Thymus (tissue), 11 donors: ENCODE results near the gene PRICKLE4. TPM values are rescaled to one million over a fixed set of nuclear protein-coding genes. Genes with fewer than 3 reads are reported as not detected.

Experiments
- DNase-seq, 9 donors: peaks; one replicate each; pipeline ENCODE4 v3.0.0-alpha.2; 2013; ENCODE audit warnings: low spot score in 9 of 9, low read depth in 6 of 9, missing footprints in 1 of 9
- H3K27ac ChIP-seq, 2 donors: one replicate each; pipeline ENCODE4 v1.5.1; 2013; ENCODE audit warnings: control low read depth in 1 of 2, low read depth in 1 of 2, low read length in 1 of 2, mild to moderate bottlenecking in 1 of 2, moderate library complexity in 1 of 2
- H3K27me3 ChIP-seq, 2 donors: one replicate each; pipeline ENCODE4 v1.5.1; 2013; ENCODE audit warnings: low read length in 1 of 2; ENCODE audit not compliant: control insufficient read depth in 2 of 2, insufficient read depth in 1 of 2
- H3K36me3 ChIP-seq, 2 donors: one replicate each; pipeline ENCODE4 v1.5.1; 2013; ENCODE audit warnings: low read length in 1 of 2, mild to moderate bottlenecking in 1 of 2, moderate library complexity in 1 of 2; ENCODE audit not compliant: control insufficient read depth in 2 of 2, insufficient read depth in 2 of 2
- H3K4me1 ChIP-seq, 2 donors: one replicate each; pipeline ENCODE4 v1.5.1; 2013; ENCODE audit warnings: low read length in 2 of 2; ENCODE audit not compliant: control insufficient read depth in 2 of 2, insufficient read depth in 2 of 2
- H3K4me3 ChIP-seq, 2 donors: one replicate each; pipeline ENCODE4 v1.5.1; 2013; ENCODE audit warnings: low read length in 2 of 2, control low read depth in 1 of 2, mild to moderate bottlenecking in 1 of 2
- H3K9me3 ChIP-seq, 2 donors: one replicate each; pipeline ENCODE4 v1.5.1; 2013; ENCODE audit warnings: low read length in 1 of 2, mild to moderate bottlenecking in 1 of 2; ENCODE audit not compliant: control insufficient read depth in 2 of 2, insufficient read depth in 1 of 2
- WGBS: extraction: QIAGEN DNeasy Blood & Tissue Kit; methylation state at CpG from one replicate; pipeline ENCODE4 v1.1.7; 2013; 5-methylcytosine and 5-hydroxymethylcytosine counted together
- polyA plus RNA-seq: library from polyadenylated mRNA; stranded (reverse); fragments of 200-250 nt; gene quantifications from one replicate; pipeline ENCODE4 v1.2.3, GENCODE V29; 2013
- total RNA-seq: library from RNA; stranded (reverse); fragments of 120-200 nt; gene quantifications from one replicate; pipeline ENCODE4 v1.2.4, GENCODE V29; 2013
- donor health status: healthy.

PRICKLE4 gene
- total and polyA plus RNA-seq, 2 donors: 0.38 to 1.4 TPM

DNA sequence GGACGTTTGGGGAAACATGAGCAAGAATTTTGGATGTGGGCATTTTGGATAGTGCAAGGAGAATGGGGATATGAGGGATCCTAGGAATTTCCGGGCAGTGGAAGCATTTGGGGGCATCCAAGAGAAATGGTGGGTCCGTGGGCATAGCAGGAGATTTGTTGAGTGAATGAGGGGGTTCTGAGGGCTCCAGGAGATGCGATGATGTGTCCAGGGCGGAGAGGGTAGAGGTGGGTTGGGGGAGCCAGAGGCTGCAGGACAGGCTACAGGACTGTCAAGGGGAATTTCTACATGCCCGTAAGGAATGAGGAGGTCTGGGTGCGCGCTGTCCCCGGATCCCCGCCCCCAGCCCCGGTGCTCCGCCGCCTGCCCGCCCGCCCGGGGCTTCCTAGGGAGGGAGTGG, 1.2 kb upstream of the PRICKLE4 start:
- DNase-seq: no peak
- H3K4me3 ChIP-seq: peak overlapping the region; percentile 39 to 80
- peaks cover 9 to 17% of the 10 kb centered on the region in 2 donors for H3K36me3 ChIP-seq
- H3K9me3 ChIP-seq: no peaks in the 10 kb centered on the region
- H3K27me3 ChIP-seq: peaks cover 13 to 35% of the 10 kb centered on the region in 2 donors
- 11% methylated on average over 16 of the region's 16 CpGs for WGBS
- H3K4me1 ChIP-seq: peaks cover 10 to 21% of the 10 kb centered on the region in 2 donors
- H3K27ac ChIP-seq: no peak overlapping the region

DNA sequence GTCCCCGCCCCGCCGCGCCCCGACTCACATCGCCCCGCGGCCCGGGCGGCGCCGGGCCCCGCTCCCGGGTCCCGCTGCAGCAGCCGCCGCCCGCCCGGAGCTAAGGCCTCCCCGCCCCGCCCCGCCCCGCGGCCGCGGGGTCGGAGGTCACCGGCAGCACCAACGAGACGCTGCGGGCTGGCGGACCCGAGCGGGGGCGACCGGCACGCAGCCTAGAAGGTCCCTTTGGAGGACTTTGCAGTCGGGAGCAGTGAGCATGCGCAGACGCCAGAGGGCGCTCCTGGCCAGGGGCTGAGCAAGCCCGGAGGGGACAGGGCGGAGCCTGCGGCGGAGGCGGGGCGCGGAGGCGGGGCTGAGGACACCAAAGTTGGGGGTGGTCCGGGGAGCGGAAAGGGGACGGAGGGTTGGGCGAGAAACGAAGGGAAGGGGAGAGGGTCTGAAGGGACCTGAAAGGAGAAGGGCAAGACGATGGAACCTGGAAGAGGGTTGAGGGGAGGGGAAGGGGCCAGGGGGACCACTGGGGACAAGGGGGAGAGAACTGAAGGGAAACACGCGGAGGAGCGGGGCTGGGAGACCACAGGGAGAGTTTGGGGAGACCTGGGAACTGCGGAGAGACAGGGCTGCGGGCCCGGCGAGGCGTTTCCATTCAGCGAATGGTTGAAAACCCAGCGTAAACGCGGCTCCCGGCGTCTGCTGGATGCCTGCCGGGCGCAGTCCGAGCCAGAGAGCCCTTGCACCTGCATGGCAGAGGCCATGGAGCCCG, 613 bp upstream of the PRICKLE4 start, which contains the start of gene FRS3:
FRS3 (minus strand) TSS at position 113 of the 763 bp plus-strand sequence. CDS start 2,913 bp downstream, outside the sequence.
- Histone ChIP-seq H3K27me3 (peaks cover 13 to 38% of the 10 kb centered on the region in 2 donors), H3K36me3 (peaks cover 6 to 11% of the 10 kb centered on the region in 2 donors), H3K27ac (peak within 1 kb of the TSS; percentile 26 to 34), H3K9me3 (no peaks in the 10 kb centered on the region), H3K4me1 (peaks cover 10 to 25% of the 10 kb centered on the region in 2 donors), H3K4me3 (peak within 1 kb of the TSS; percentile 61 to 80)
- peak; percentile 89 to 99 (median 96) for DNase-seq
- WGBS: under 1% methylated on average over 73 of the region's 73 CpGs

DNA sequence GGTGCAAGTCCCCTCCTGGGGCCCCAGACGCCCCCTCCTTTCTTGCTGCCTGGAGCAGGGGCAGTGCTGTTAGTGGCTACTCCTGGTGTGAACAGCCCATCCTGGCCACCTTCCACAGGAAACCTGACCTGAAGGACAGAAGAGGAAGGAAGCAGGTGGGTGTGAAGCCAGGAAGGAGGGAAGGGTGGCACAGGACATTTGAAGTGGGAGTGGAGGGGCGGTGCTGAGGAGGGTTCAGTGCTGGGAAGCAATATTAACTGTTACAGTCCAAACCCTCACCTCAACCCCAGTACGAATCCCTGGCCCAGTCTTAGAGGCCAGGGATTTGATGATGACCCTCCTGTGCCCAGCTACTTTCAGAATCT, 766 bp downstream of the PRICKLE4 start:
- no peak overlapping the region for H3K27ac ChIP-seq
- H3K36me3 ChIP-seq: peaks cover 0 to 4% of the 10 kb centered on the region in 2 donors
- DNase-seq: no peak
- H3K9me3 ChIP-seq: peaks cover 0 to 4% of the 10 kb centered on the region in 2 donors
- peaks cover 17 to 39% of the 10 kb centered on the region in 2 donors for H3K4me1 ChIP-seq
- WGBS: 39% methylated on average over 3 of the region's 3 CpGs
- peaks cover 13 to 48% of the 10 kb centered on the region in 2 donors for H3K27me3 ChIP-seq
- no peak overlapping the region for H3K4me3 ChIP-seq

DNA sequence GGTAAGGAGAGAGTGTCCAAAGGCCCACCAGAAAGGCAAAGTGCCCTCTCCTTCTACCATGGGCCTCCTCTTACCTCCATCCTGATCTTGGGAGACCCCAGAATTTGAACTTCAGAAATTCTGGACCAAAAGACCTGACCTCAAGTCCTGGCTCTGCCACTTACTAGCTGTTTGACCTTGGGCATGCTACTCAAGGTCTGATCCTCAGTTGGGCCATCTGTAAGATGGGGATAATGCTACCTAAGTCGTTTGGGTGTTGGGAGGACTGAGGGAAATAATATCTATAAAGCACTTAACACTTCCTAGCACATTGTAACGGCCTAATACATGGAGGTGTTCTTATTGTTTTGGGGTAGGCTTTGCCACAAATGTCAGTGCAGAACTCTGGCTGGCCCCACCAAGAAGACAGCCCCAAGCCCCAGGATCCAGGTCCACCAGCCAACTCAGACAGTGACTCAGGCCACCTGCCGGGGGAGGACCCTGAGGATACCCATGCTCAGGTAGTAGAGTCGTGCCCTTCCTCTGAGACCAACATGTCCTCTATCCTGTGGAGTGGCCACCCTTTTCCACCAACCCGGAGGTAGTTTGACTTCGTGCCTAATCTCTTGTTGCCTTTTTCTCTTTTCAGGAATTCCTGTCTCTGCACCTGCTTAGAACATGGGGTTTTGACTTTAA, 2.7 kb downstream of the PRICKLE4 start:
- Histone ChIP-seq H3K9me3 (peaks cover 0 to 4% of the 10 kb centered on the region in 2 donors), H3K36me3 (no peaks in the 10 kb centered on the region), H3K4me1 (peaks cover 17 to 39% of the 10 kb centered on the region in 2 donors), H3K27ac (no peak overlapping the region), H3K27me3 (peaks cover 13 to 48% of the 10 kb centered on the region in 2 donors), H3K4me3 (no peak overlapping the region)
- WGBS: 90% methylated on average over 6 of the region's 6 CpGs
- DNase-seq: no peak

DNA sequence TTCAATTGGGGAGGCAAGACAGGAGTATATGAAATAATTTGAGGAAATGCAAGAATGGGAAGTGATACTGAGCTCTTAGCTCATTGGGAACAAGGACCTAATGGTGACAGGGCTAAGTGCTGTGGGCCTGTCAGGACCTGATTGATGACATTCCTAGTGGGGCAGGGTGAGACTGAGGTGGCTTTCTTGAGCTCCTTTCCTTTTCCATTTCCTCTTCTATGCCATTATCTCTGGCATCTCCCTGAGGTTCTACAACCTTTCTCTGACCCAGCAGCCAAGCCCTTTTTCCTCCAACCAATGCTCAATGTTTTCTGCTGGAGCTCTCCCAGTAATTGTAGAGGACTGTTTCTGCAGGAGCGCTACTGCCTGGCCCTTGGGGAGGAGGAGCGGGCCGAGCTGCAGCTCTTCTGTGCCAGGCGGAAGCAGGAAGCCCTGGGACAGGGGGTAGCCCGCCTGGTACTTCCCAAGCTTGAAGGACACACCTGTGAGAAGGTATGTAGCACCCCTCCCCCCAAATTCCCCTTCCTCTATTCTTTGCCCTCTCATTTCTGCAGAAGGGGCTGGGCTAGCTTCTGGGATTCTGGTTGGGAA, 4.1 kb downstream of the PRICKLE4 start:
- H3K27me3 ChIP-seq: peaks cover 13 to 48% of the 10 kb centered on the region in 2 donors
- H3K4me1 ChIP-seq: peaks cover 16 to 40% of the 10 kb centered on the region in 2 donors
- H3K36me3 ChIP-seq: peaks cover 0 to 9% of the 10 kb centered on the region in 2 donors
- no peak for DNase-seq
- no peak overlapping the region for H3K4me3 ChIP-seq
- H3K27ac ChIP-seq: no peak overlapping the region
- WGBS: 88% methylated on average over 5 of the region's 5 CpGs
- peaks cover 0 to 4% of the 10 kb centered on the region in 2 donors for H3K9me3 ChIP-seq

DNA sequence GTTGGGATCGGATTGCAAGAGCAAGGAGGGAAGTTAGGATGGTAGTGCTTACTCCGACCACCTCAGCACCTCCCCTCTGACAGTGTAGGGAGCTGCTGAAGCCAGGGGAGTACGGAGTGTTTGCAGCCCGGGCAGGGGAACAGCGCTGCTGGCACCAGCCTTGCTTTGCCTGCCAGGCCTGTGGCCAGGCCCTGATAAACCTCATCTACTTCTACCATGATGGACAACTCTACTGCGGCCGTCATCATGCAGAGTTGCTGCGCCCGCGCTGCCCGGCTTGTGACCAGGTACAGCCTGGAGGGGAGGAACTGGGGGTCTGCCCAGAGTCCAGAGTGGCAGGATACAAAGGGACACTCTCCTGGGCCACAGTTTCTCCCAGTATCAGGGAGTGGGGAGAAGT, 4.7 kb downstream of the PRICKLE4 start:
- H3K27me3 ChIP-seq: peaks cover 13 to 47% of the 10 kb centered on the region in 2 donors
- DNase-seq: no peak
- 99% methylated on average over 11 of the region's 11 CpGs for WGBS
- H3K9me3 ChIP-seq: peaks cover 0 to 4% of the 10 kb centered on the region in 2 donors
- H3K27ac ChIP-seq: no peak overlapping the region
- no peak overlapping the region for H3K4me3 ChIP-seq
- H3K36me3 ChIP-seq: peaks cover 0 to 15% of the 10 kb centered on the region in 2 donors
- H3K4me1 ChIP-seq: peaks cover 16 to 39% of the 10 kb centered on the region in 2 donors

DNA sequence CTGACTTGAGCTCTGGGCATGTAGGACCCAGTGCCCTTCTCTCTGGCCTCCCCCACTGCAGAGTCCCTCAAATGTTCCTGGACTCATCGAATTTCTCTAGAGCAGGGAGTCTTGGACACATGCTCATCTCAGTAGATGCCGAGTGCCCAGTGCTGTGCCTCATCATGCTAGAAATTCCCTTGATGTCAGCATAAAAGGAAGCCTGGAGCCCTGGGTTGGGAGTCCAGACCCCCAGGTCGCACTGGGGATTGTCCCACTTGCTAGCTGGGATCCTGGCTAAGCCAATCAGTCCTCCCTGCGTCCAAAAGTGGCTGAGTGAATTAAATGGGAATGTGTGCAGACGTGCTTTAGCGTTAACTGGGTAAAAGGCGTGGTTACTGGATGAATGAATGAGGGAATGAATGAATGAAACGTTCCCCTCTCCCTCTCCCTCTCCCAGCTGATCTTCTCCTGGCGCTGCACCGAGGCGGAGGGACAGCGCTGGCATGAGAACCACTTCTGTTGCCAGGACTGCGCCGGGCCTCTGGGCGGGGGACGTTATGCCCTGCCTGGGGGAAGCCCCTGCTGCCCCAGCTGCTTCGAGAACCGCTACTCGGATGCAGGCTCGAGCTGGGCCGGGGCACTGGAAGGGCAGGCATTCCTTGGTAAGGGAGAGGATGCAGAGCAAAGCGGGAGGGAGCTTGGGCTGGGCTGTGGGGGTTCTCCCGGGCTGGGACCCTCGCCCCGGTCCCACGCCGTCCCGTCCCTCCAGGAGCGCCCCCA, 5.3 kb downstream of the PRICKLE4 start:
- H3K27me3 ChIP-seq: peaks cover 8 to 41% of the 10 kb centered on the region in 2 donors
- peaks cover 0 to 4% of the 10 kb centered on the region in 2 donors for H3K9me3 ChIP-seq
- H3K36me3 ChIP-seq: peaks cover 0 to 21% of the 10 kb centered on the region in 2 donors
- peaks cover 14 to 34% of the 10 kb centered on the region in 2 donors for H3K4me1 ChIP-seq
- H3K27ac ChIP-seq: no peak overlapping the region
- peak overlapping the region; percentile 37 to 92 for H3K4me3 ChIP-seq
- WGBS: 51% methylated on average over 29 of the region's 29 CpGs
- DNase-seq: no peak

DNA sequence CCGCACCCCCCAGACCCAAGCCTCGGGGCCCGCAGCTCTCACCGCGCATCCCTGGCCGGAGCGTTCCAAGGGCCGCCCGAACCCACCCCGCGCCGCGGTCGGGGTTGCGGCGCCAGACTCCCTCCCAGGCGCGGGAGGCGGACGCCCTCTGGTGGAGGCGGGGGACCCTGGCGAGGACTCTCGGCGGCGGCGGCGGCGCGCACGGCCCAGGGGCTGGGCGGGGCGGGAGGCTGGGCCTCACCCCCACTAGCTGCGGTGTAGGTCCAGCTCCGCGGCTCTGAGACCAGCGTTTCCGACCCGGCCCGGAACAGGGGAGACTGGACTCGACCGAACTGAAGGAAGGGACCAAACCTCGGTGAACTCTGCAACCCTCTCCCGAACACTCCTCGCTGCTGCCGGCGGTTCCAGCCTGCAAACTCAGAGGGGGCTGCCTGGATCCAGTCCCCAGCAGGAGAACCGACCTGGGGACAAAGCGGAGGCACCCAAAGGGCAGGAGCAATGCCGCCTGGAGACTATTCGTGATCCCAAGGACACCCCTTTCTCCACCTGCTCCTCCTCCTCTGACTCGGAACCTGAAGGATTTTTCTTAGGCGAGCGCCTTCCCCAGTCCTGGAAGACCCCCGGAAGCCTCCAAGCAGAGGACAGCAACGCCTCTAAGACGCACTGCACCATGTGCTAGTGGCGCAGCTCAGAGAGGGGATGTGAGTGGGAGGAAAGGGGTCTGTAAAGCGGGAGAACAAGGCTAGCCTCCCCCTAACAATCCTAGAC, 6.1 kb downstream of the PRICKLE4 start:
- Histone ChIP-seq H3K36me3 (peaks cover 0 to 28% of the 10 kb centered on the region in 2 donors), H3K4me1 (peaks cover 9 to 26% of the 10 kb centered on the region in 2 donors), H3K27ac (peak overlapping the region; percentile 97 to 98), H3K9me3 (peaks cover 0 to 4% of the 10 kb centered on the region in 2 donors), H3K27me3 (peaks cover under 1 to 33% of the 10 kb centered on the region in 2 donors), H3K4me3 (peak overlapping the region; percentile 92 to 96)
- WGBS: under 1% methylated on average over 58 of the region's 58 CpGs
- peak; percentile 27 to 91 (median 78) for DNase-seq
